H1 (cell line): ENCODE measurements around the gene MAP2K5. TPM values are rescaled to one million over a fixed set of nuclear protein-coding genes. Genes with fewer than 3 reads are reported as not detected.

Source experiments
- CEBPB ChIP-seq: IDR thresholded peaks from 2 replicates; pipeline ENCODE4 v1.6.1; 2012; ENCODE audit warnings: low read depth, low read length
- CTBP2 ChIP-seq: IDR thresholded peaks from 2 replicates; pipeline ENCODE4 v1.7.0; 2011; ENCODE audit warnings: borderline replicate concordance, mild to moderate bottlenecking, moderate library complexity, mixed read lengths, low read length; ENCODE audit not compliant: insufficient read depth, insufficient read length
- GTF2F1 ChIP-seq: IDR thresholded peaks from 2 replicates; pipeline ENCODE4 v1.6.1; 2012; ENCODE audit warnings: low read depth, low read length, improper control_type of control experiment, borderline replicate concordance
- SP1 ChIP-seq: IDR thresholded peaks from 2 replicates; pipeline ENCODE4 v1.6.1; 2011; ENCODE audit warnings: low read depth, low read length
- TAF7 ChIP-seq: optimal IDR thresholded peaks from 2 replicates; pipeline ENCODE3; 2011; ENCODE audit warnings: low read depth, mild to moderate bottlenecking, inconsistent platforms, low read length, moderate library complexity, borderline replicate concordance
- polyA plus RNA-seq, 7 experiments: library from polyadenylated mRNA; depleted of rRNA in 3 of 7; stranded (reverse) in 5 of 7; unstranded in 2 of 7; fragments of >200 nt in 5 of 7; fragments of 200-250 nt in 2 of 7; gene quantifications; 1 replicate in 5 of 7; 2 replicates in 1 of 7; 4 replicates in 1 of 7; pipeline versions ENCODE4 v1.2.1 to v1.2.3, GENCODE V29; 2011 to 2013; ENCODE audit warnings: missing spikeins in 2 of 7, mixed read lengths in 2 of 7
- total RNA-seq: library from RNA; stranded (reverse); fragmentation: NEBNext Ultra II Directional; extraction: Animal tissue kit (Norgen Biotek cat#: 25700); gene quantifications from 2 replicates; pipeline ENCODE4 v1.2.1, GENCODE V29; 2021
- TF ChIP-seq, protein P1 (sequence below): fragments of 300-600 bp; sonication (generic); IDR thresholded peaks from 2 replicates; pipeline ENCODE4 v1.7.1; 2012; ENCODE audit warnings: low read length, moderate library complexity, mild to moderate bottlenecking, inconsistent platforms; ENCODE audit not compliant: insufficient replicate concordance
- TF ChIP-seq, protein P2 (sequence below): IDR thresholded peaks from 2 replicates; pipeline ENCODE4 v1.6.1; 2012; ENCODE audit warnings: inconsistent platforms
- TF ChIP-seq, protein P3 (sequence below): IDR thresholded peaks from 2 replicates; pipeline ENCODE4 v1.6.1; 2011; ENCODE audit warnings: low read depth, mild to moderate bottlenecking, low read length; ENCODE audit not compliant: insufficient read depth

The MAP2K5 gene
- total and polyA plus RNA-seq, 2 of the 8 experiments (the other 6 are each of a cell fraction or from before 2014, with no cell fraction given), result 4.4 to 15.8 TPM

DNA sequence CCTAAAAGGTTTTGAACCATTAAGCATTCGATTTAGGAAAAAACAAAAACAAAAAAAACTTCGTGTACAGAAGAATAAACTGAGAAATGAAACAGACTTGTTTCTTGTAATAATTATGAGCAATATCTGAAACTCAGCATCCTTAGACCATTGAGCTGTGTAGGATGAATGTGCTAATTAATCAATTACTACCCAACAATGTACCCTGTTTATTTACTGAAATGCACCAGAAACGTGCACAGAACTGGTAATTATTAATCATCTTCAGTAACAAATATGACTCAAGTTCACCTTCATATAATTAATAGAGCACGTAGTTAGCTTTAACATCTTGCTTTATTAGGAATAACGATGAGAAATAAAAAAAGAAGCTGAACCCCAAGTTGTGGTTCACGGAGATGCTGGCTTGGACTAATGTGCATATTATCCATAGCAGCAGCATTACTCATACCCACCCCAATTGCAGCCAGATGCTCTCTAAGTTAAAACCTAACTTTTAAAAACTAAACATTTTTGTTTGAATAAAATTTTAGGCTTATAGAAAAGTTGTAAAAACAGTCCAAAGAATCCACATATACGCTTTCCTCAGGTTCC, 31.8 kb upstream of the MAP2K5 start (continued):
- TF ChIP-seq, protein P1, sequence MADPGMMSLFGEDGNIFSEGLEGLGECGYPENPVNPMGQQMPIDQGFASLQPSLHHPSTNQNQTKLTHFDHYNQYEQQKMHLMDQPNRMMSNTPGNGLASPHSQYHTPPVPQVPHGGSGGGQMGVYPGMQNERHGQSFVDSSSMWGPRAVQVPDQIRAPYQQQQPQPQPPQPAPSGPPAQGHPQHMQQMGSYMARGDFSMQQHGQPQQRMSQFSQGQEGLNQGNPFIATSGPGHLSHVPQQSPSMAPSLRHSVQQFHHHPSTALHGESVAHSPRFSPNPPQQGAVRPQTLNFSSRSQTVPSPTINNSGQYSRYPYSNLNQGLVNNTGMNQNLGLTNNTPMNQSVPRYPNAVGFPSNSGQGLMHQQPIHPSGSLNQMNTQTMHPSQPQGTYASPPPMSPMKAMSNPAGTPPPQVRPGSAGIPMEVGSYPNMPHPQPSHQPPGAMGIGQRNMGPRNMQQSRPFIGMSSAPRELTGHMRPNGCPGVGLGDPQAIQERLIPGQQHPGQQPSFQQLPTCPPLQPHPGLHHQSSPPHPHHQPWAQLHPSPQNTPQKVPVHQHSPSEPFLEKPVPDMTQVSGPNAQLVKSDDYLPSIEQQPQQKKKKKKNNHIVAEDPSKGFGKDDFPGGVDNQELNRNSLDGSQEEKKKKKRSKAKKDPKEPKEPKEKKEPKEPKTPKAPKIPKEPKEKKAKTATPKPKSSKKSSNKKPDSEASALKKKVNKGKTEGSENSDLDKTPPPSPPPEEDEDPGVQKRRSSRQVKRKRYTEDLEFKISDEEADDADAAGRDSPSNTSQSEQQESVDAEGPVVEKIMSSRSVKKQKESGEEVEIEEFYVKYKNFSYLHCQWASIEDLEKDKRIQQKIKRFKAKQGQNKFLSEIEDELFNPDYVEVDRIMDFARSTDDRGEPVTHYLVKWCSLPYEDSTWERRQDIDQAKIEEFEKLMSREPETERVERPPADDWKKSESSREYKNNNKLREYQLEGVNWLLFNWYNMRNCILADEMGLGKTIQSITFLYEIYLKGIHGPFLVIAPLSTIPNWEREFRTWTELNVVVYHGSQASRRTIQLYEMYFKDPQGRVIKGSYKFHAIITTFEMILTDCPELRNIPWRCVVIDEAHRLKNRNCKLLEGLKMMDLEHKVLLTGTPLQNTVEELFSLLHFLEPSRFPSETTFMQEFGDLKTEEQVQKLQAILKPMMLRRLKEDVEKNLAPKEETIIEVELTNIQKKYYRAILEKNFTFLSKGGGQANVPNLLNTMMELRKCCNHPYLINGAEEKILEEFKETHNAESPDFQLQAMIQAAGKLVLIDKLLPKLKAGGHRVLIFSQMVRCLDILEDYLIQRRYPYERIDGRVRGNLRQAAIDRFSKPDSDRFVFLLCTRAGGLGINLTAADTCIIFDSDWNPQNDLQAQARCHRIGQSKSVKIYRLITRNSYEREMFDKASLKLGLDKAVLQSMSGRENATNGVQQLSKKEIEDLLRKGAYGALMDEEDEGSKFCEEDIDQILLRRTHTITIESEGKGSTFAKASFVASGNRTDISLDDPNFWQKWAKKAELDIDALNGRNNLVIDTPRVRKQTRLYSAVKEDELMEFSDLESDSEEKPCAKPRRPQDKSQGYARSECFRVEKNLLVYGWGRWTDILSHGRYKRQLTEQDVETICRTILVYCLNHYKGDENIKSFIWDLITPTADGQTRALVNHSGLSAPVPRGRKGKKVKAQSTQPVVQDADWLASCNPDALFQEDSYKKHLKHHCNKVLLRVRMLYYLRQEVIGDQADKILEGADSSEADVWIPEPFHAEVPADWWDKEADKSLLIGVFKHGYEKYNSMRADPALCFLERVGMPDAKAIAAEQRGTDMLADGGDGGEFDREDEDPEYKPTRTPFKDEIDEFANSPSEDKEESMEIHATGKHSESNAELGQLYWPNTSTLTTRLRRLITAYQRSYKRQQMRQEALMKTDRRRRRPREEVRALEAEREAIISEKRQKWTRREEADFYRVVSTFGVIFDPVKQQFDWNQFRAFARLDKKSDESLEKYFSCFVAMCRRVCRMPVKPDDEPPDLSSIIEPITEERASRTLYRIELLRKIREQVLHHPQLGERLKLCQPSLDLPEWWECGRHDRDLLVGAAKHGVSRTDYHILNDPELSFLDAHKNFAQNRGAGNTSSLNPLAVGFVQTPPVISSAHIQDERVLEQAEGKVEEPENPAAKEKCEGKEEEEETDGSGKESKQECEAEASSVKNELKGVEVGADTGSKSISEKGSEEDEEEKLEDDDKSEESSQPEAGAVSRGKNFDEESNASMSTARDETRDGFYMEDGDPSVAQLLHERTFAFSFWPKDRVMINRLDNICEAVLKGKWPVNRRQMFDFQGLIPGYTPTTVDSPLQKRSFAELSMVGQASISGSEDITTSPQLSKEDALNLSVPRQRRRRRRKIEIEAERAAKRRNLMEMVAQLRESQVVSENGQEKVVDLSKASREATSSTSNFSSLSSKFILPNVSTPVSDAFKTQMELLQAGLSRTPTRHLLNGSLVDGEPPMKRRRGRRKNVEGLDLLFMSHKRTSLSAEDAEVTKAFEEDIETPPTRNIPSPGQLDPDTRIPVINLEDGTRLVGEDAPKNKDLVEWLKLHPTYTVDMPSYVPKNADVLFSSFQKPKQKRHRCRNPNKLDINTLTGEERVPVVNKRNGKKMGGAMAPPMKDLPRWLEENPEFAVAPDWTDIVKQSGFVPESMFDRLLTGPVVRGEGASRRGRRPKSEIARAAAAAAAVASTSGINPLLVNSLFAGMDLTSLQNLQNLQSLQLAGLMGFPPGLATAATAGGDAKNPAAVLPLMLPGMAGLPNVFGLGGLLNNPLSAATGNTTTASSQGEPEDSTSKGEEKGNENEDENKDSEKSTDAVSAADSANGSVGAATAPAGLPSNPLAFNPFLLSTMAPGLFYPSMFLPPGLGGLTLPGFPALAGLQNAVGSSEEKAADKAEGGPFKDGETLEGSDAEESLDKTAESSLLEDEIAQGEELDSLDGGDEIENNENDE, result no peak
- TF ChIP-seq, protein P2, sequence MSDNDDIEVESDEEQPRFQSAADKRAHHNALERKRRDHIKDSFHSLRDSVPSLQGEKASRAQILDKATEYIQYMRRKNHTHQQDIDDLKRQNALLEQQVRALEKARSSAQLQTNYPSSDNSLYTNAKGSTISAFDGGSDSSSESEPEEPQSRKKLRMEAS, result no peak
- no peak for TF ChIP-seq TAF7
- no peak for TF ChIP-seq CEBPB
- TF ChIP-seq, protein P3, sequence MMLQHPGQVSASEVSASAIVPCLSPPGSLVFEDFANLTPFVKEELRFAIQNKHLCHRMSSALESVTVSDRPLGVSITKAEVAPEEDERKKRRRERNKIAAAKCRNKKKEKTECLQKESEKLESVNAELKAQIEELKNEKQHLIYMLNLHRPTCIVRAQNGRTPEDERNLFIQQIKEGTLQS, result no peak
- TF ChIP-seq SP1, result no peak
- TF ChIP-seq CTBP2, result no peak
- TF ChIP-seq GTF2F1, result no peak
- TF ChIP-seq, all 59 proteins: peak for 0
